Panc1 (cell line): ENCODE measurements around the gene UBTD1. TPM values are rescaled to one million over a fixed set of nuclear protein-coding genes. Genes with fewer than 3 reads are reported as not detected.

ENCODE experiments used
- ATAC-seq: fragments of 200-7000 bp; cut with Tn5 transposase; 2 replicates; pipeline ENCODE4 v1.9.1; 2020; ENCODE audit warnings: mild to moderate bottlenecking, moderate library complexity
- BruUV-seq: library from RNA; stranded (reverse); fragments of 400-500 nt; replicated peaks from 2 replicates; lab custom pipeline; 2021; lab: Mats Ljungman, UMichigan
- CTCF ChIA-PET: fragments of 300-600 bp; sonication (Branson Sonifier 250); formaldehyde crosslinking; loops from one replicate; lab custom pipeline; 2022; ENCODE audit warnings: antibody characterized with exemption; lab: Charles Lee
- POLR2A ChIA-PET: fragments of 300-600 bp; sonication (Branson Sonifier 250); formaldehyde crosslinking; loops from one replicate; lab custom pipeline; 2022; ENCODE audit warnings: antibody characterized with exemption; lab: Charles Lee
- DNase-seq: peaks from one replicate; pipeline ENCODE4 v3.0.0-alpha.2; 2010; ENCODE audit warnings: low read depth, low spot score
- H3K27ac ChIP-seq: 2 replicates; pipeline ENCODE4 v1.5.1; 2011; ENCODE audit warnings: mild to moderate bottlenecking, low read length, inconsistent platforms
- H3K27me3 ChIP-seq: fragments of 200-500 bp; sonication (Bioruptor generic); 2 replicates; pipeline ENCODE4 v1.6.0; 2014; ENCODE audit warnings: low read length, inconsistent platforms; ENCODE audit not compliant: control insufficient read depth, insufficient read depth
- H3K36me3 ChIP-seq: fragments of 200-500 bp; sonication (Bioruptor generic); 2 replicates; pipeline ENCODE4 v1.5.1; 2014; ENCODE audit warnings: inconsistent platforms, mild to moderate bottlenecking, low read length, moderate library complexity; ENCODE audit not compliant: control insufficient read depth, insufficient read depth
- H3K4me1 ChIP-seq: 2 replicates; pipeline ENCODE4 v1.5.1; 2011; ENCODE audit warnings: inconsistent platforms, mild to moderate bottlenecking, low read length, moderate library complexity; ENCODE audit not compliant: control insufficient read depth, insufficient read depth
- H3K4me3 ChIP-seq, 2 experiments: 2 replicates each; pipeline ENCODE4 v1.5.1; 2011 to 2012; ENCODE audit warnings: low read depth in 2 of 2, low read length in 2 of 2, mild to moderate bottlenecking in 2 of 2, inconsistent platforms in 1 of 2, moderate library complexity in 1 of 2
- H3K9me3 ChIP-seq: fragments of 200-500 bp; sonication (Bioruptor generic); 2 replicates; pipeline ENCODE4 v1.5.1; 2014; ENCODE audit warnings: low read depth, mild to moderate bottlenecking, inconsistent platforms, low read length, moderate library complexity; ENCODE audit not compliant: control insufficient read depth, insufficient read depth
- CTCF ChIP-seq: fragments of 450-650 bp; IDR thresholded peaks from 2 replicates; pipeline ENCODE4 v1.5.1; 2017; ENCODE audit warnings: mild to moderate bottlenecking
- POLR2AphosphoS5 ChIP-seq: IDR thresholded peaks from 2 replicates; pipeline ENCODE4 v1.6.1; 2012; ENCODE audit warnings: mild to moderate bottlenecking, low read depth, low read length, moderate library complexity
- REST ChIP-seq, 2 experiments: IDR thresholded peaks; 2 replicates each; pipeline ENCODE4 v1.6.1; 2011 to 2012; ENCODE audit warnings: low read depth in 2 of 2, control low read depth in 1 of 2, low read length in 1 of 2, mild to moderate bottlenecking in 1 of 2, moderate library complexity in 1 of 2; ENCODE audit not compliant: insufficient read depth in 1 of 2
- SIN3A ChIP-seq: IDR thresholded peaks from 2 replicates; pipeline ENCODE4 v1.6.1; 2012; ENCODE audit warnings: low read depth, mild to moderate bottlenecking, low read length, moderate library complexity, borderline replicate concordance; ENCODE audit not compliant: insufficient read depth
- TCF7L2 ChIP-seq: IDR thresholded peaks from 2 replicates; pipeline ENCODE4 v1.6.1; 2011; ENCODE audit warnings: mild to moderate bottlenecking, low read depth, low read length, inconsistent platforms
- in situ Hi-C: cut with HindIII; loops from 2 replicates; pipeline ENCODE4 v1.10.0; 2016; ENCODE audit warnings: low sequenced_read_pairs, low pct_unique_long_range_greater_than_20kb
- intact Hi-C: fragments of 100-400 bp; cut with micrococcal nuclease; formaldehyde crosslinking; loops from one replicate; pipeline ENCODE4 v1.10.0; 2022; ENCODE audit not compliant: unreplicated experiment
- total RNA-seq: library from RNA; stranded (reverse); gene quantifications from one replicate; pipeline ENCODE4 v1.2.1, GENCODE V29; 2021; ENCODE audit not compliant: unreplicated experiment

Gene UBTD1
- total RNA-seq, 1 experiment from 2014 or later, result 55.6 TPM

GRCh38 chr10:97459933-97460332 is 38.8 kb upstream of the UBTD1 start:
- POLR2A ChIA-PET, result no interaction called here
- H3K9me3 ChIP-seq, result no peaks in the 10 kb centered on the region
- H3K27ac ChIP-seq, result no peak overlapping the region
- DNase-seq, result no peak
- in situ Hi-C loops (no loop called here), intact Hi-C loops (no loop called here)
- no peak for TF ChIP-seq POLR2AphosphoS5
- no peak for TF ChIP-seq SIN3A
- TF ChIP-seq CTCF, result no peak
- TF ChIP-seq REST (IDR thresholded peaks at IDR 0.05; ENCODE audit: insufficient read depth in 1 of 2, low read depth in 2 of 2, low read length in 1 of 2), result no peak
- no peak for TF ChIP-seq TCF7L2
- peaks cover 37% of the 10 kb centered on the region for H3K36me3 ChIP-seq
- CTCF ChIA-PET, result interaction anchor here (0.6 kb wide), 1 partner anchor 114 kb away, joined by 4 read pairs; no protein-coding TSS in a partner anchor
- H3K4me3 ChIP-seq, result no peak overlapping the region
- H3K27me3 ChIP-seq, result no peaks in the 10 kb centered on the region
- ATAC-seq, result no peak
- H3K4me1 ChIP-seq, result no peaks in the 10 kb centered on the region
- BruUV-seq, result no TSS peak

- ChIA-PET CTCF (interaction anchor here (0.6 kb wide), 1 partner anchor 91 kb away, joined by 4 read pairs; no protein-coding TSS in a partner anchor), POLR2A (no interaction called here)
- TF ChIP-seq CTCF, result no peak
- intact Hi-C loops (loop anchor here (2.0 kb wide), 1 partner anchor 150 kb away; no protein-coding TSS in a partner anchor), in situ Hi-C loops (no loop called here)
- ATAC-seq, result no peak
- Histone ChIP-seq H3K27ac (no peak overlapping the region), H3K4me1 (no peaks in the 10 kb centered on the region), H3K27me3 (no peaks in the 10 kb centered on the region), H3K9me3 (no peaks in the 10 kb centered on the region), H3K36me3 (peaks cover 34% of the 10 kb centered on the region), H3K4me3 (no peak overlapping the region)
- no peak for DNase-seq
- no TSS peak for BruUV-seq
These were observed 36.4 kb upstream of the UBTD1 start for GRCh38 chr10:97462309-97462708.
